ENCODE measurements around the gene ERFL.
"Not testable (repeated sequence)": the region's sequence is repeated elsewhere in the genome, so short reads cannot be mapped to it uniquely, and the experiment has no call there.

Gene ERFL

GRCh38 chr19:41875973-41876372 is 52.3 kb downstream of the ERFL start:
- not testable (repeated sequence) for DNase-seq

GRCh38 chr19:41872775-41873647 is 55.2 kb downstream of the ERFL start:
- DNase-seq = peak; percentile 80

- peak; percentile 26 for DNase-seq
Measured at GRCh38 chr19:41872384-41872774, 55.9 kb downstream of the ERFL start.

GRCh38 chr19:41871573-41872383 is 56.5 kb downstream of the ERFL start:
- DNase-seq = peak; percentile 80

- peak; percentile 44 for DNase-seq
Measured at GRCh38 chr19:41870401-41870873, 57.8 kb downstream of the ERFL start.

- DNase-seq = peak; percentile 5
Measured at GRCh38 chr19:41869374-41869955, 58.8 kb downstream of the ERFL start.

GRCh38 chr19:41868989-41869300 is 59.3 kb downstream of the ERFL start:
- DNase-seq = no peak

- DNase-seq = peak; percentile 14
Measured at GRCh38 chr19:41868120-41868988, 59.9 kb downstream of the ERFL start.

- DNase-seq = peak; percentile 27
Measured at GRCh38 chr19:41866284-41866683, 62.0 kb downstream of the ERFL start.

GRCh38 chr19:41864374-41864773 is 63.9 kb downstream of the ERFL start:
- peak; percentile 4 for DNase-seq

GRCh38 chr19:41863209-41863931 is 64.9 kb downstream of the ERFL start:
- peak; percentile 11 for DNase-seq

GRCh38 chr19:41862445-41862986 is 65.7 kb downstream of the ERFL start:
- no peak for DNase-seq

- no peak for DNase-seq
Measured at GRCh38 chr19:41861846-41862245, 66.4 kb downstream of the ERFL start.

- DNase-seq = no peak
Measured at GRCh38 chr19:41861116-41861768, 67.0 kb downstream of the ERFL start.

- DNase-seq = peak; percentile 56
Measured at GRCh38 chr19:41860419-41861115, 67.7 kb downstream of the ERFL start.

- peak; percentile 98 for DNase-seq
Measured at GRCh38 chr19:41859618-41860418, 68.4 kb downstream of the ERFL start, which contains the start of gene RPS19. RPS19 (plus strand) TSS chr19:41860255; CDS start chr19:41860775, 520 bp downstream.

GRCh38 chr19:41859213-41859617 is 69.0 kb downstream of the ERFL start:
- no peak for DNase-seq

Measured in stimulated activated CD4-positive, alpha-beta T cell treated with anti-CD3 and anti-CD28 coated beads, Interleukin-15, amount 100 ng/mL, for 24 hours (primary cell).